Right renal cortex interstitium (tissue), 3 donors: Measurements from ENCODE around the gene MFGE8. TPM values are rescaled to one million over a fixed set of nuclear protein-coding genes. Genes with fewer than 3 reads are reported as not detected.

ENCODE experiments used
- DNase-seq, 3 donors: peaks; one replicate each; pipeline ENCODE4 v3.0.0-alpha.2; 2013; ENCODE audit warnings: low read depth in 3 of 3, low spot score in 2 of 3
- polyA plus RNA-seq, 3 donors: library from polyadenylated mRNA; unstranded; fragments of 120-200 nt; gene quantifications; one replicate each; pipeline ENCODE4 v1.2.1, GENCODE V29; 2013; ENCODE audit not compliant: insufficient read length in 3 of 3

Gene MFGE8
- polyA plus RNA-seq, 3 donors, result 72.0 to 96.5 (median 91.2) TPM

GRCh38 chr15:88920186-88920891 lies 7.2 kb upstream of the MFGE8 start:
- DNase-seq, result no peak

GRCh38 chr15:88918738-88919137 lies 5.6 kb upstream of the MFGE8 start:
- DNase-seq, result no peak

DNA sequence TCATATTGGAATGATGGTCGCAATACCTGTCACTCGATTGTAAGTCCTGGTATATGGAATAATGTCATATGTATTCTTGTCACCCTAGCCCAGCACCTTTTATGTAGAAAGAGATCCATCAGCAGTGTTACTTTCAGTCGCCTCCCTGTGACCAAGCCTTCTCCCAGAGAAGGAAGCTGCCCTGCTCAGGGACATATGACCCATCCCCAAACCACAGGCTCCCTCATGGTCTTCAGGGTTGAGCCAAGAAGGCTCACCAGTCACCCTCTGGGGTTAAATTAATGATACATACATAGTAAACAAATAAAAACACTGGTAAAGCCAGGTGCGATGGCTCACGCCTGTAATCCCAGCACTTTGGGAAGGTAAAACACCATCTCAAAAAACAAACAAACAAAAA lies 4.6 kb upstream of the MFGE8 start:
- no peak for DNase-seq

GRCh38 chr15:88915354-88915753 lies 2.2 kb upstream of the MFGE8 start:
- DNase-seq, result no peak

DNA sequence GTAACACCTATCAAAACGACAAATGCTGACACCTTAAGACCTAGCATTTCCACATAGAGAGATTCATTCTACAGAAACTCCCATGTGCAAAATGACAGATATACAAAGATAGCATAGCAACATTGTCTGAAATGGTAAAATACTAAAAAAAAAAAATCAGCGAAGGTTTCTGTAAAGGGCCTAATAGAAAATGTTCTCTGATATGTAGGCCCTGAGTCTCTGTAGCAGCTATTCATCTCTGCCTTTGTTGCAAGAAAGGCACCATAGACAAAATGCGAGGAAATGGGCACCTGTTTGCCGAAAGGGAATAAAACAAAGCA lies 631 bp upstream of the MFGE8 start:
- no peak for DNase-seq

GRCh38 chr15:88912500-88912921 lies 668 bp downstream of the MFGE8 start:
- DNase-seq, result no peak

- no peak for DNase-seq
Measured at GRCh38 chr15:88911766-88912118, 1.4 kb downstream of the MFGE8 start.

- DNase-seq, result no peak
Measured at GRCh38 chr15:88909956-88910831, 3.0 kb downstream of the MFGE8 start.

DNA sequence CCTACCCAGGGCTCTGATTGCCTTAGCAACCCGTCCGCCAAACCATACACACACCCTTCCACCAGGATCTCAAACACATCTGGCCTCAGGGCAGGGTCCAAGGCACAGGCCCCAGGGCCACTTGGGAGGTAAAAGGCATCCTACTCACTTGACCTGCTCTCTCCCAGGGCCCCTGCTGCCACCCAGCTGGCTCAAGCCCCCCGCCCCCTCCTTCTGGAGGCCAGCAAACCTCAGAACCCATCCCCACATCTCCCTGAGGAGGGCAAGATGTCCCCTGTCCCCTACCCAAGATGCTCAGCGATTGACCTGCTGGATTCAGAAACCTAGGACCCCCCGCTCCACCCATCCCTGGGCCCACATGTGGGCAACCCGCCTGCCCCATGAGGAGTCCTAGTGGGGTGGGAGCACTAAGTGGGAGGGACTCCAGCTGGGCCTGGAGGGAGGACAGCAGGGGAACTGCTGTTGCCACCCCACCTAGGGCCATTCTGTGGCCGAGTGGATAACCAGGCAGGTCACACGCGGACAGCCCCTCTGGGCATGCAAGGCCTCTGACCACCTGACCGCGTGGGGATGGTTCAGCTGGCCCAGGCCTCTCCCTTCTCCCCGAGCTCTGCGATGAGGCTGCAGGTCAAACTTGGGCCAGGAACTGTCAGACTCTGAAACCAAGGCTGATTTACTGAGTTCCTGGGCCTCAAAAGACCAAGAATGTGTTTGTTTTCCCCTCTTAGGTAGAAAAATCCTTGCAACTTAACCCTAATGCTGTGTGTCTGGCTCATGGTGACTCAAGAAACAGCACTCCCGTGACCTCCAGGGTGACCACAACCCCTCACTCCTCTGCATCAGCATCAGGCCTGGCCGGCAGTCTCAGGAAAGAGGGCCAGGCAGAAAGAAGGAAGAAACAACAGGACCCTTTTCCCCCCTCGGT lies 4.2 kb downstream of the MFGE8 start:
- DNase-seq, result no peak

GRCh38 chr15:88908123-88908522 lies 5.1 kb downstream of the MFGE8 start:
- DNase-seq, result no peak

GRCh38 chr15:88907111-88907510 lies 6.1 kb downstream of the MFGE8 start:
- DNase-seq, result no peak

DNA sequence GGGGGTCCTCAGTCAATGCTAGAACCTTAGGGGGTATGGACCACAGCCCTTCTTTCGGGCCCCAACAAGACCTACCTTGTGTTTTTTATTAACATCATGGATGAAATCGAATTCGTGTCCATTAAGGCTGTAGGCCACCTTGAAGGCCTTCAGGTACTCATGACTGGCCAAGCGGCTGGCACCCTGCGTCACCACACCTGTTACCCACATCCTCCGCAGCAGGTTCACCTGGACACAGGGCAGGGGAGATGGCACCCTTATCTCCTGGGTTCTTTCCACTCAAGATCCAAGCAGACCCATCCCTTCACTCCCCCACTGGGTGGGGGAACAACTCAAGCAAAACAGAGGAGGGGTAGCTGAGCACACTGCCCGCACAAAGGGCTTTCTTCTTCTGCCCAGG lies 6.6 kb downstream of the MFGE8 start:
- DNase-seq, result no peak

GRCh38 chr15:88906130-88906529 lies 7.0 kb downstream of the MFGE8 start:
- DNase-seq, result no peak

- DNase-seq, result no peak
Measured at GRCh38 chr15:88905576-88905975, 7.6 kb downstream of the MFGE8 start.

DNA sequence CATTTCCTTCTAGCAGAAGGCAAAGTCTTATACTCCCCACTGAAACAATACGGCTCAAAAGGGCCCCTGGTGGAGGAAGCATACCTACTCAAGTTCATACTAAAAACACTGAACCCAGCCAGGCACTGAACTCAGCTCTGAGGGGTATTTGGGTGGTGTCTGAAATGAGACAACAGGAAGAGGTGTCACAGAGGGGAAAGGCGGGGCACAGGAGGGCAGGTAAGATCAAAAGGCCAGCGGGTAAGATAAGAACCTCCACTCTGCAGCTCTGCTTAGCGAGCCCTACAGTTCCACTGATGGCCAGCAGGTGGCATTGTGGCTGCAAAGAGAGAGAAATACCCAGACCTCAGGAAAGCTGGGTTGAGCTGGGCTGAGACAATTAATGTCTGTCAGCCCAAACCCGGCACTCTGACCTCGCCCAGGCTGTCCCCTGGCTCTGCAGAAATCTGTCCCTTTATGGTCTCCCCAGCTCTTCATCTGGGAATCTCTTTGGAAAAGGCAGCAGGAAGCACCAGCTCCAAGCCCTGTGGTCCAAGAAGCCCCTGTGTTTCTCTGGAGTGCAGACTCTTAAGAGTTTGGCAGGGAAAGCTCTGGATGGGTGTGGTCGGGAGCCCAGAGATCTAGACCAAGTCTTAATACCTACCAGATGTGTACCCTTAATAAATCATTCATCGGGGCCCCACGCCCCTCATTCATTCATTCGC lies 8.4 kb downstream of the MFGE8 start:
- DNase-seq, result no peak

GRCh38 chr15:88904257-88904623 lies 8.9 kb downstream of the MFGE8 start:
- no peak for DNase-seq

- no peak for DNase-seq
Measured at GRCh38 chr15:88902846-88903245, 10.3 kb downstream of the MFGE8 start.

GRCh38 chr15:88902221-88902835 lies 10.9 kb downstream of the MFGE8 start:
- DNase-seq, result no peak

GRCh38 chr15:88901508-88902220 lies 11.5 kb downstream of the MFGE8 start:
- DNase-seq, result no peak

- no peak for DNase-seq
Measured at GRCh38 chr15:88900982-88901418, 12.2 kb downstream of the MFGE8 start.
